GM23338 (cell line): ENCODE results near the gene EDDM13. TPM values are rescaled to one million over a fixed set of nuclear protein-coding genes. Genes with fewer than 3 reads are reported as not detected.

Experiments
- ATAC-seq: fragments of 200-7000 bp; cut with Tn5 transposase; 3 replicates; pipeline ENCODE4 v1.9.1; 2020
- DNase-seq: peaks from one replicate; pipeline ENCODE4 v3.0.0-alpha.2; 2015; ENCODE audit warnings: low spot score
- H2AFZ ChIP-seq: fragments of 200-600 bp; sonication (generic); 2 replicates; pipeline ENCODE4 v1.8.0; 2016; ENCODE audit warnings: antibody characterized with exemption, mild to moderate bottlenecking, moderate library complexity
- H3F3A ChIP-seq: fragments of 200-600 bp; sonication (generic); replicated peaks from 2 replicates; pipeline ENCODE4 v1.8.0; 2017; ENCODE audit warnings: antibody characterized with exemption, mixed run types, low read depth
- H3K27ac ChIP-seq: fragments of 200-600 bp; sonication (generic); 2 replicates; pipeline ENCODE4 v1.6.1; 2016; ENCODE audit warnings: low read depth
- H3K27me3 ChIP-seq: fragments of 200-600 bp; sonication (generic); 2 replicates; pipeline ENCODE4 v1.8.0; 2016; ENCODE audit warnings: mild to moderate bottlenecking, mixed run types, moderate library complexity; ENCODE audit not compliant: insufficient read depth
- H3K36me3 ChIP-seq: fragments of 200-600 bp; sonication (generic); 2 replicates; pipeline ENCODE4 v1.8.0; 2016; ENCODE audit warnings: mild to moderate bottlenecking; ENCODE audit not compliant: insufficient read depth
- H3K4me1 ChIP-seq: fragments of 200-600 bp; sonication (generic); 2 replicates; pipeline ENCODE4 v1.8.0; 2016; ENCODE audit warnings: mild to moderate bottlenecking, moderate library complexity; ENCODE audit not compliant: insufficient read depth
- H3K4me2 ChIP-seq: fragments of 200-600 bp; sonication (generic); 2 replicates; pipeline ENCODE4 v1.7.1; 2017; ENCODE audit warnings: mixed run types
- H3K4me3 ChIP-seq: fragments of 200-600 bp; sonication (generic); 2 replicates; pipeline ENCODE4 v1.6.1; 2016; ENCODE audit warnings: mixed run types
- H3K79me2 ChIP-seq: fragments of 200-600 bp; sonication (generic); replicated peaks from 2 replicates; pipeline ENCODE4 v1.8.0; 2017; ENCODE audit warnings: mild to moderate bottlenecking; ENCODE audit not compliant: insufficient read depth
- H3K9me2 ChIP-seq: fragments of 200-600 bp; sonication (generic); 2 replicates; pipeline ENCODE4 v1.8.0; 2017; ENCODE audit not compliant: insufficient read depth
- H4K20me1 ChIP-seq: fragments of 200-600 bp; sonication (generic); replicated peaks from 2 replicates; pipeline ENCODE4 v1.8.0; 2017; ENCODE audit warnings: mild to moderate bottlenecking; ENCODE audit not compliant: insufficient read depth
- H3K27ac Mint-ChIP-seq: 2 replicates; pipeline ENCODE4 v1.8.0; 2020; ENCODE audit warnings: inconsistent platforms, mild to moderate bottlenecking, moderate library complexity, mixed read lengths
- H3K27me3 Mint-ChIP-seq: 3 replicates; pipeline ENCODE4 v1.8.0; 2022; ENCODE audit warnings: low read depth, mild to moderate bottlenecking, moderate library complexity, mixed read lengths, inconsistent platforms; ENCODE audit not compliant: insufficient read depth, poor library complexity
- H3K36me3 Mint-ChIP-seq: 3 replicates; pipeline ENCODE4 v1.8.0; 2021; ENCODE audit warnings: low read depth, mild to moderate bottlenecking, inconsistent platforms, moderate library complexity, mixed read lengths
- H3K4me1 Mint-ChIP-seq: 3 replicates; pipeline ENCODE4 v1.8.0; 2020; ENCODE audit warnings: mild to moderate bottlenecking, inconsistent platforms, mixed read lengths
- H3K4me3 Mint-ChIP-seq: 3 replicates; pipeline ENCODE4 v1.8.0; 2021; ENCODE audit warnings: moderate library complexity, mild to moderate bottlenecking, inconsistent platforms, mixed read lengths
- H3K9me3 Mint-ChIP-seq: 3 replicates; pipeline ENCODE4 v1.8.0; 2020; ENCODE audit warnings: moderate library complexity, mild to moderate bottlenecking, inconsistent platforms, mixed read lengths
- CREB1 ChIP-seq: fragments of 250-450 bp; sonication (Bioruptor Pico); IDR thresholded peaks from 2 replicates; pipeline ENCODE4 v1.5.0; 2020; ENCODE audit warnings: low read depth, mild to moderate bottlenecking, moderate library complexity
- ETS1 ChIP-seq: IDR thresholded peaks from 2 replicates; pipeline ENCODE4 v1.6.1; 2016; ENCODE audit warnings: antibody characterized with exemption
- EZH2 ChIP-seq: fragments of 200-600 bp; sonication (generic); IDR thresholded peaks from one replicate; pipeline ENCODE4 v1.8.0; 2017; ENCODE audit warnings: antibody characterized with exemption, mild to moderate bottlenecking, low read depth; ENCODE audit not compliant: unreplicated experiment
- EZH2phosphoT487 ChIP-seq: fragments of 200-600 bp; sonication (generic); IDR thresholded peaks from one replicate; pipeline ENCODE4 v1.8.1; 2018; ENCODE audit warnings: antibody characterized with exemption; ENCODE audit not compliant: unreplicated experiment
- JUNB ChIP-seq: IDR thresholded peaks from one replicate; pipeline ENCODE4 v1.6.1; 2016; ENCODE audit warnings: antibody characterized with exemption; ENCODE audit not compliant: unreplicated experiment
- NANOG ChIP-seq: IDR thresholded peaks from 2 replicates; pipeline ENCODE4 v1.6.1; 2016; ENCODE audit warnings: antibody characterized with exemption, borderline replicate concordance
- POLR2AphosphoS5 ChIP-seq: IDR thresholded peaks from 2 replicates; pipeline ENCODE4 v1.6.1; 2016; ENCODE audit warnings: antibody characterized with exemption, low read depth
- STAT1 ChIP-seq: IDR thresholded peaks from one replicate; pipeline ENCODE4 v1.6.1; 2016; ENCODE audit warnings: antibody characterized with exemption; ENCODE audit not compliant: unreplicated experiment
- ZNF114 ChIP-seq: fragments of 250-450 bp; sonication (Bioruptor Pico); IDR thresholded peaks from 2 replicates; pipeline ENCODE4 v1.5.0; 2020; ENCODE audit warnings: mild to moderate bottlenecking, moderate library complexity
- ZNF331 ChIP-seq: fragments of 250-450 bp; sonication (Bioruptor Pico); IDR thresholded peaks from 2 replicates; pipeline ENCODE4 v1.5.0; 2020; ENCODE audit warnings: low read depth, mild to moderate bottlenecking, moderate library complexity
- polyA plus RNA-seq: library from polyadenylated mRNA; unstranded; fragments of >200 nt; fragmentation: Nextera tagmentation; extraction: Ambion mirVana; gene quantifications from 2 replicates; pipeline ENCODE4 v1.2.1, GENCODE V29; 2016
- total RNA-seq: library from RNA; depleted of rRNA; stranded (reverse); fragments of >200 nt; shearing (Covaris generic); gene quantifications from 2 replicates; pipeline ENCODE4 v1.2.3, GENCODE V29; 2014
- TF ChIP-seq, protein P1 (sequence below): IDR thresholded peaks from one replicate; pipeline ENCODE4 v1.6.1; 2018; ENCODE audit warnings: antibody characterized with exemption; ENCODE audit not compliant: unreplicated experiment

EDDM13 gene
- total and polyA plus RNA-seq, 2 experiments from 2014 or later, result 0.68 TPM; not detected in 1

- TF ChIP-seq, protein P1, sequence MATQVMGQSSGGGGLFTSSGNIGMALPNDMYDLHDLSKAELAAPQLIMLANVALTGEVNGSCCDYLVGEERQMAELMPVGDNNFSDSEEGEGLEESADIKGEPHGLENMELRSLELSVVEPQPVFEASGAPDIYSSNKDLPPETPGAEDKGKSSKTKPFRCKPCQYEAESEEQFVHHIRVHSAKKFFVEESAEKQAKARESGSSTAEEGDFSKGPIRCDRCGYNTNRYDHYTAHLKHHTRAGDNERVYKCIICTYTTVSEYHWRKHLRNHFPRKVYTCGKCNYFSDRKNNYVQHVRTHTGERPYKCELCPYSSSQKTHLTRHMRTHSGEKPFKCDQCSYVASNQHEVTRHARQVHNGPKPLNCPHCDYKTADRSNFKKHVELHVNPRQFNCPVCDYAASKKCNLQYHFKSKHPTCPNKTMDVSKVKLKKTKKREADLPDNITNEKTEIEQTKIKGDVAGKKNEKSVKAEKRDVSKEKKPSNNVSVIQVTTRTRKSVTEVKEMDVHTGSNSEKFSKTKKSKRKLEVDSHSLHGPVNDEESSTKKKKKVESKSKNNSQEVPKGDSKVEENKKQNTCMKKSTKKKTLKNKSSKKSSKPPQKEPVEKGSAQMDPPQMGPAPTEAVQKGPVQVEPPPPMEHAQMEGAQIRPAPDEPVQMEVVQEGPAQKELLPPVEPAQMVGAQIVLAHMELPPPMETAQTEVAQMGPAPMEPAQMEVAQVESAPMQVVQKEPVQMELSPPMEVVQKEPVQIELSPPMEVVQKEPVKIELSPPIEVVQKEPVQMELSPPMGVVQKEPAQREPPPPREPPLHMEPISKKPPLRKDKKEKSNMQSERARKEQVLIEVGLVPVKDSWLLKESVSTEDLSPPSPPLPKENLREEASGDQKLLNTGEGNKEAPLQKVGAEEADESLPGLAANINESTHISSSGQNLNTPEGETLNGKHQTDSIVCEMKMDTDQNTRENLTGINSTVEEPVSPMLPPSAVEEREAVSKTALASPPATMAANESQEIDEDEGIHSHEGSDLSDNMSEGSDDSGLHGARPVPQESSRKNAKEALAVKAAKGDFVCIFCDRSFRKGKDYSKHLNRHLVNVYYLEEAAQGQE, result no peak
- TF ChIP-seq ETS1 (no peak), STAT1 (no peak), ZNF331 (CRISPR knock-in tag) (no peak), POLR2AphosphoS5 (no peak), ZNF114 (no peak), NANOG (no peak), EZH2 (no peak)
These were observed 45.2 kb downstream of the EDDM13 start (continued) for GRCh38 chr19:56317749-56318148.

GRCh38 chr19:56319991-56320390 lies 47.4 kb downstream of the EDDM13 start:
- Mint-ChIP-seq H3K9me3 (peaks cover 8% of the 10 kb centered on the region), H3K27me3 (peaks cover 7% of the 10 kb centered on the region), H3K4me3 (no peak overlapping the region), H3K36me3 (no peaks in the 10 kb centered on the region), H3K27ac (no peak overlapping the region), H3K4me1 (peaks cover 6% of the 10 kb centered on the region; the same call in 2 of the 3 replicates)
- Histone ChIP-seq H3K36me3 (no peaks in the 10 kb centered on the region), H3F3A (no peaks in the 10 kb centered on the region), H3K4me1 (no peaks in the 10 kb centered on the region), H3K4me2 (no peak overlapping the region), H3K4me3 (no peak overlapping the region), H3K9me2 (0 out of 2 replicates have a peak, but pooled peaks cover 5% of the 10 kb centered on the region), H3K79me2 (no peaks in the 10 kb centered on the region), H2AFZ (no peak overlapping the region), H3K27ac (no peak overlapping the region), H4K20me1 (no peaks in the 10 kb centered on the region), H3K27me3 (no peaks in the 10 kb centered on the region)
- no peak for ATAC-seq
- DNase-seq, result no peak
- TF ChIP-seq, protein P1, result no peak
- no peak for TF ChIP-seq ETS1
- no peak for TF ChIP-seq CREB1
- TF ChIP-seq EZH2phosphoT487, result no peak
- TF ChIP-seq NANOG, result no peak
- TF ChIP-seq JUNB, result no peak
